GM10266 (cell line): Measurements from ENCODE around the gene PARP14.
"Not testable (repeated sequence)": the region's sequence is repeated elsewhere in the genome, so short reads cannot be mapped to it uniquely, and the experiment has no call there.

Source experiments
- DNase-seq: peaks from one replicate; pipeline ENCODE4 v3.0.0; 2012; ENCODE audit errors: extremely low spot score
- CTCF ChIP-seq: IDR thresholded peaks from 2 replicates; pipeline ENCODE4 v1.5.1; 2012; ENCODE audit warnings: mild to moderate bottlenecking, low read depth; ENCODE audit not compliant: control insufficient read depth, insufficient read depth; ENCODE audit errors: missing control alignments

The PARP14 gene

GRCh38 chr3:122680475-122681283, at the start of gene PARP14:
Gene PARP14 (plus strand): TSS chr3:122680839. CDS start chr3:122680884, 45 bp downstream.
- peak; percentile 13 for TF ChIP-seq CTCF
- peak; percentile 64 for DNase-seq

GRCh38 chr3:122635789-122636188, 44.9 kb upstream of the PARP14 start:
- no peak for DNase-seq
- no peak for TF ChIP-seq CTCF

DNA sequence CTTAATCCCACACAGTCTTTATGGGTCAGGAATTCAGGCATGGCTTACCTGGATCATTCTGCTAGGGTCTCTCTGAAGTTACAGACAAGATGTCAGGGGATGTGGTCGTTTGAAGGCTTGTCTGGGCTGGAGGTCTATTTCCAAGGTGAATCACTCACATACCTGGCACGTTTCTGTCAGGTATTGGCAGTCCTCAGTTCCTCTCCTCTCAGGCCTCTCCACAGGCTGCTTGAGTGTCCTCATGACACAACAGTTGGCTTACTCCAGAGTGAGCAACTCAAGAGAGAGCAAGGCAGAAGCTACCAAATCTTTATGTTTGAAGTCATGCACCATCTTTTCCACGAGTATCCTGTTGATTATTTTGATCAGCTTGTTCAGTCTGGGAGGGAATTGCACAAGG, 43.9 kb upstream of the PARP14 start:
- no peak for DNase-seq
- no peak for TF ChIP-seq CTCF

DNA sequence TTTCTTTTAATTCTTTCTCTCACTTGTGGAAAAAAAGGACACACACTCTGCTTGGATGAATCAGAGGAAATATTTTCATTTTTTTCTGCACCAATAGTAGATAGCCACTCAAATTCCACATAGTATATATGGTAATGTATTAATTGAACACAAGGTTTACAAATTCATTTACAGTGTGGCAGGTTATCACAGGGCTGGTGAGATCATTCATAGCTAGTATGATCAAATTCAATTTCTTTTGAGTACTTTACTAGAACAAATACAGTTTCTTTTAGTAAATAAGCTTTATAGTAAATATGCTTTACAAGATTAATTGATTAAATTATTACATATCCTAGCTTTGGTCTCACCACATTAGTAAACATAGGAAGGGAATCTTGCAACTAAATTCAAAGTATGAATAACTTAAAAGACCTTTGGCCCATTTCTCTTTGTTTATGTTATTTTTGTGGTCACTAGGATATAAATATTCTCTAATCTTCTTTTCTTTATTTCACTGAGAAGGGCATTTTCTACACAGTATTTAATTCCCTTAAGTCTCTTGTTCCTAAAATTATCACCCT, 40.1 kb upstream of the PARP14 start:
- TF ChIP-seq CTCF, result no peak

GRCh38 chr3:122642935-122643334, 37.7 kb upstream of the PARP14 start:
- no peak for TF ChIP-seq CTCF
- DNase-seq, result peak; percentile 25

More for the DNA sequence above, 40.1 kb upstream of the PARP14 start:
- no peak for DNase-seq

- TF ChIP-seq CTCF, result no peak
These were observed 34.3 kb upstream of the PARP14 start for GRCh38 chr3:122646146-122646988.

GRCh38 chr3:122651233-122651907, 29.3 kb upstream of the PARP14 start:
- DNase-seq, result not testable (repeated sequence)

More at GRCh38 chr3:122646146-122646988, 34.3 kb upstream of the PARP14 start:
- peak; percentile 34 for DNase-seq

DNA sequence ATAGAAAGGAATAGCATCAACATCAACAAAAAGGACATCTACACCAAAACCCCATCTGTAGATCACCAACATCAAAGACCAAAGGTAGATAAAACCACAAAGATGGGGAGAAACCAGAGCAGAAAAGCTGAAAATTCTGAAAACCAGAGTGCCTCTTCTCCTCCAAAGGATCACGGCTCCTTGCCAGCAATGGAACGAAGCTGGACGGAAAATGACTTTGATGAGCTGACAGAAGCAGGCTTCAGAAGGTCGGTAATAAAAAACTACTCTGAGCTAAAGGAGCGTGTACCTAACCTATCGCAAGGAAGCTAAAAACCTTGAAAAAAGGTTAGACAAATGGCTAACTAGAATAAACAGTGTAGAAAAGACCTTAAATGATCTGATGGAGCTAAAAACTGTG, 28.7 kb upstream of the PARP14 start:
- DNase-seq, result not testable (repeated sequence)

GRCh38 chr3:122658336-122658735, 22.3 kb upstream of the PARP14 start:
- DNase-seq, result not testable (repeated sequence)
